ENCODE results near the gene GULP1.
"Not testable (repeated sequence)": the region's sequence is repeated elsewhere in the genome, so short reads cannot be mapped to it uniquely, and the experiment has no call there.

The GULP1 gene

GRCh38 chr2:188293601-188294351 is 2.1 kb downstream of the GULP1 start:
- DNase-seq = no peak

- DNase-seq = no peak
Measured at GRCh38 chr2:188294352-188294926, 2.8 kb downstream of the GULP1 start.

GRCh38 chr2:188295067-188295685 is 3.5 kb downstream of the GULP1 start:
- DNase-seq = no peak

GRCh38 chr2:188297978-188298377 is 6.3 kb downstream of the GULP1 start:
- DNase-seq = no peak

GRCh38 chr2:188298937-188299371 is 7.3 kb downstream of the GULP1 start:
- not testable (repeated sequence) for DNase-seq

GRCh38 chr2:188303363-188304031 is 11.8 kb downstream of the GULP1 start:
- DNase-seq = no peak

- DNase-seq = no peak
Measured at GRCh38 chr2:188305271-188305670, 13.6 kb downstream of the GULP1 start.

- DNase-seq = no peak
Measured at GRCh38 chr2:188306271-188306670, 14.6 kb downstream of the GULP1 start.

GRCh38 chr2:188307850-188308283 is 16.2 kb downstream of the GULP1 start:
- DNase-seq = no peak

- no peak for DNase-seq
Measured at GRCh38 chr2:188308483-188308882, 16.8 kb downstream of the GULP1 start.

GRCh38 chr2:188309364-188309763 is 17.7 kb downstream of the GULP1 start:
- no peak for DNase-seq

- DNase-seq = no peak
Measured at GRCh38 chr2:188314314-188315054, 22.8 kb downstream of the GULP1 start.

- DNase-seq = no peak
Measured at GRCh38 chr2:188315750-188316149, 24.1 kb downstream of the GULP1 start.

GRCh38 chr2:188316342-188316741 is 24.7 kb downstream of the GULP1 start:
- no peak for DNase-seq

- no peak for DNase-seq
Measured at GRCh38 chr2:188316791-188317423, 25.2 kb downstream of the GULP1 start.

- DNase-seq = no peak
Measured at GRCh38 chr2:188318161-188318749, 26.6 kb downstream of the GULP1 start.

- no peak for DNase-seq
Measured at GRCh38 chr2:188319838-188320237, 28.2 kb downstream of the GULP1 start.

- no peak for DNase-seq
Measured at GRCh38 chr2:188320861-188321260, 29.2 kb downstream of the GULP1 start.

GRCh38 chr2:188322569-188323551 is 31.2 kb downstream of the GULP1 start:
- DNase-seq = no peak

- no peak for DNase-seq
Measured at GRCh38 chr2:188324067-188324466, 32.4 kb downstream of the GULP1 start.

GRCh38 chr2:188326290-188326668 is 34.6 kb downstream of the GULP1 start:
- no peak for DNase-seq

Data from NCI-H526 (cell line).